NCI-H345 treated with DMSO at 0.1 percent for 48 hours (cell line): Measurements from ENCODE around the gene PLPPR1.

Experiments used
- DNase-seq: peaks from one replicate; lab custom pipeline; 2025; ENCODE audit not compliant: unreplicated experiment; lab: John Stamatoyannopoulos, UW

PLPPR1 gene

DNA sequence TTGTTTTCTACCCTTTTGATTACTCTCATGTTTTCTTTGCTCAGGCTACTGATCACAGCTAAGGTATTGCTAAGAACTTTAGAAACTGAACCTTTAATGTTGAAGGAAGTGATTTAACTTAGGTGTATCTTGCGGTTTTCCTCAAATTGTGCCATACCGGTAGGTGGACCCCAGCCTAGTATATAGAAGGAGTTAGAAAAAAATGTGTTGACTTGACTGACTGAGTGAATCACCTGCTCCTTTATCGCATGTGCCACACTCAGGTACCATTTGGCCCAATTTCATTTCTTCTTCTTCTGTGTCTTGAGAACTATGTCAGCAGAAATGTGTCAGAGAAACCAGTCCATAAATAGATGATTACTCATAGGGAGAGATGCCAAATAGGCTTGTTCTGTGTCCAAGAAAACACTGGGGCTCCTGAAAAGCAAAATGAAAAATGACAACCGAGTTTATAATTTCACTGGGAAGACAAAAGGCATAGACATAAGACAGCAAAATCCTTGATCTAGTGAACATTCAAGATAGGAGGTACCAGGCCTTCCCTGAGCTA lies 19.4 kb downstream of the PLPPR1 start:
- no peak for DNase-seq

DNA sequence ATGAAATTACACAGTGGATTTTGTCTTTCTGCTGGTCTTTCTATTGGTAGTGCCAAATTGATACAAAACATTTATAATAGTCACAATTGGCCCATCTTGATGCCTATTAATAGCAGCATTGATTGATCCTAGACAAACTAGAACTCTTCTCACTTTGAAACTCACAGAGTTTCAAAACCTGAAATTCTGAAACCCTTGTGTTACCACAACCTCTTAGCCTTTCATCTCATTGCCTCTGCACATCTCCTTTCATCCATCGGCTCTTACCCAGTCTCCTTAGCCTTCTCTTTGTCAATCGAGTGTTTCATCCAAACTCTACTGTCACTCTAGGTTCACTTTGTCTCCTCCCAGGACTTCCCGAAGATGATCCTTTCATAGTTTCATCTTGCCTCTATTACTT lies 22.1 kb downstream of the PLPPR1 start:
- no peak for DNase-seq

DNA sequence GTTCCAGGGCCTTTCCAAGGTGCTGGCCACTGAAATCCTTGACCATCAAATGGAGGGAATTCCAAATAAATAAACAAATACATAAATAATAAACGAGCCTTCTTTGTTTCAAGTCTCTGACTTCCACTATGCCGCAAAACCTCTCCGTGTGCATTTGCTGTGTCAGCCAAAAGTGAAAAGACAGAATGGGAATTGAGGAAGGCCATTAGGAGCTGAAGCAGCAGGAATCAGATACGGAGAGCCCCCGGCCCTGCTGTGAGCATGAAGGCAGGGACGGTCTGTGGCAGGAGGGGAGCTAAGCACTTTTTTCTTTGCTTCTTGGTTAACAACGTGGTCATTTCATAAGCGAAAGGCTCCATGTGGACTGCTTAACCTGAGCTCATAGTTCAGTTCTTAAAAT lies 26.1 kb downstream of the PLPPR1 start:
- no peak for DNase-seq

DNA sequence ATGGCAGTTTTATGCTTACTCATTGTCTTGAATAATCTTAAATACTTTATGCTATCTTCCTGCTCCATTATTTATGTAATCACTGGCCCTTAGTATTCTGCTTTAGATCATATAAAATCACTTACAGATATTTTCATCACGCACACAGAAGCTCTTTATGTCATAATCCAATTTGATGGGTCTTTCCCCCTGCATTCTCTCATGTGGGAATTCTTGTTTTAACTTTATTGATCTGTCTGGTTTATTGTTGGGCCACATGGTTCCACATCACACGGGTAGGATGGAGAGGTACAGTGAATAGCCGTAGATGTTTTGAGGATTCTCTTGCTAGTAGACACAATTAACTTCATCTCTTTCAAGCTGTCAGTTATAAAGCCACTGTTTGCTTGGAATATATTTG lies 27.0 kb downstream of the PLPPR1 start:
- DNase-seq: no peak

DNA sequence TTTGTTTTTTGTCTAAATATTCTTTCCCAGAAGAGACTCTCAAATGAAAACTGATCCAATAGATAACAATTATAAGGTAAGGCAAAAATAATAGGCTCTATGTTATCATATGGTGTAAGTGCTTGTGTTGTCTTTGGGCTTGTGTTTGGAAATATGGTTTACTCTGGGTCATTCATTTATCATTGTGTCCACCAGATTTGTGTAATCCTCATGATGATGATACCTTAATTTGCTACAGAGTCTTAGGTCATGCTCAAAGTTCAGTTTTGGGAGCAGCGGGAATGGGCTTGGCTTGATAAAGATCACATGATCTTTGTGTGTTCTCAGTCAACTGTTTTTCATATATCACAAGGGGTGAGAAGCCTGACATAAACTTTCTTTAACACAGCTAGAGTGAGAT lies 34.2 kb downstream of the PLPPR1 start:
- no peak for DNase-seq

DNA sequence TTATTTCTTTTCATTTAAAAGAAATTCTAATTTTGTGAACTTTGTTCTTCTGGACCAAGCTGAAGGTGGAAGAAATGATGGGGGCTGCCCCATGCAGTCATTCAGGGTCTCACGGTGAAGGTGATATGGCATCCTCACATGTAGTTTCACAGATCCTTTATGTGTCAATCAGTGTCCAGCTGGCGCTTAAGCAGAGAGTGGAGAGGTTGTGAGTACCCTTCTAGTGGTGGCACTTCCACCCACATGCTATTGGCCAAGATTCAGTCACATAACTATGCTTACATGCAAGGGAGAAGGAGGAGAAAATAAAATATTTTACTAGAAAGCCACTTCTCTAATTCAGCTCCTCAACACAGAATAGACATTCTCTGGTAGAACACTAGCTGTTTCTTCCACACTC lies 34.7 kb downstream of the PLPPR1 start:
- no peak for DNase-seq

DNA sequence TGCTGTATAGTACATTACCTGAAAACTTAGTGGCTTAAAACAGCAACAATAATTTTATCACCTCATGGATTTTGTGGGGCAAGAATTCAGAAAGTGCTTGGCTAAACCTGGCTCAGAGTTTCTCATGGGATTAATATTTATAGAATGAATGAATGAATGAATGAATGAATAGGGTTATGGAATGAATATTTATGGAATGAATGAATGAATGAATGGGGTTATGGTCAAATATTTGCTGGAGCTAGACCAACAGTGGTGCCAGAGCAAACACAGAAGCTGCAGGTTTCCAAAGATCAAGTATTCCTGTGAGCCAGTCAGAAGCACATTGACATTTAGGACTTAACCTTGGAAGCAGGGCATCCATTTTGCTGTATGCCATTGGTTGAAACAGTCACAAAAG lies 35.7 kb downstream of the PLPPR1 start:
- no peak for DNase-seq

DNA sequence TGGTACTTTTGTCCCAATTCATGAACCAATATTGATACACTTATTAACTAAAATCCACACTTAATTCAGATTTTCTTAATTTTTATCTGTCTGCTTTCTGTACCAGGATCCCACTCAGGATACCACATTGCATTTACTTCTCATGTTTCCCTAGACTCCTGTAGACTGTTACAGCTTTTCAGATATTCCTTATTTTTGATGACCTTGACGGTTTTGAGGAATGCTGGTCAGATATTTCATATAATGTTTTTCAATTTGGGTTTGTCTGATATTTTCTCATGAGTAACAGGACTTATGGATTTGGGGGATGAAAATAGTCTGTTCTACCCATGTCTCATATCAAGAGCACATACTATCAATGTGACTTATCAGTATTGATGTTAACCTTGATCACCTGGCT lies 37.4 kb downstream of the PLPPR1 start:
- DNase-seq: no peak

DNA sequence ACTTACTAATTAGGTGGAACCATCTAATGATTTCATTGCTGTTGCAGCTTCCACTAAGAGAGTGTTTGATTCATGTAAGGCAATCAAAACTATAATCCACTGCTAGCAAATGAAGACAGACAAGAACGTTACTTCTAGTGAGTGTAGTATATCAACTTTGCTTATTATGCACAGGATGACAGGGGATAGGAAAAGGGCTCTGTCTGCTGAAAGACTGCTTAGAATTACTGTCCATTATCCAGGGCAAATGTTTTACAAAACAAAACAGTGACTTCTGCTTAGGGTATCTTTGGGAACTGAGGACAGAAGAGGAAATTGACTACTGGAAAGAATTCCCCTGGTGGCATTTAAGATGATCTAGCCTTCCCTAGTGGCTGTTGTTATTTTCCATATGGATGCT lies 40.2 kb downstream of the PLPPR1 start:
- DNase-seq: no peak

DNA sequence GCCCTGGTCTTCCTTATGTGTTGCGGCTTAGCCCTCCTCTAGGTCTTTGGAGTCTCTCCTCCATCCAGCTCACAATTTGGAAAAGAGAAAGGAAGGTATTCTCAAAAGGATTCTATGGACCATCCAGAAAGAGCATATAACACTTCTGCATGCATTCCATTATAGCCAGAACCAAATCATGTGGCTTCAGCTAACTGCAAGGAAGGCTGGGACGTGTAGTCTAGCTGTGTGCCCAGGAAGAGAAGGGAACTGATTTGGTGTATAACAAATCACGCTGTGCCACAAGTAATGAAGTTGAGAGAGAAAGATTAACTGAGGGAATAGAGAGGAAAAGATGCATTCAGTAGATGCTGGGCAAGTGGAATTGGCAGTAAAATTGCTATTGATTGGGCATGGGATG lies 43.7 kb downstream of the PLPPR1 start:
- DNase-seq: no peak

DNA sequence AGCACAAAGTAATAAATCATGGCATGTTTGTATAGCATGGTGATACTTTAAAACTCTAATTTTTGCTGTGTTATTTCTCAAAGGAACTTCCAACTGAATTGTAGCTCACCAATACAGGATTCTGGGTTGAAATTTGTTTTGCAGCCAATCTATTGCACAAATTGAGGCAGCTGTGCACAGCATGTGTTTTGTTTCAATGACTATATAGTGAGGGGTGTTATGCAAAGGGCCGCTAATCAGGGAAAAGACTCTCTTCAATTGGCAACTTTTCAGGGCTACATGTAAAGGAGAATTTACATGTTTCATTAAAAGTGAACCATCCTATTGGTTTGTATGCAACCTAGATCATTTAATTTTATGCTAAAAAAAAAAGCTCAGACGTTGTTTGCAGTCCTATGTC lies 44.6 kb downstream of the PLPPR1 start:
- no peak for DNase-seq

DNA sequence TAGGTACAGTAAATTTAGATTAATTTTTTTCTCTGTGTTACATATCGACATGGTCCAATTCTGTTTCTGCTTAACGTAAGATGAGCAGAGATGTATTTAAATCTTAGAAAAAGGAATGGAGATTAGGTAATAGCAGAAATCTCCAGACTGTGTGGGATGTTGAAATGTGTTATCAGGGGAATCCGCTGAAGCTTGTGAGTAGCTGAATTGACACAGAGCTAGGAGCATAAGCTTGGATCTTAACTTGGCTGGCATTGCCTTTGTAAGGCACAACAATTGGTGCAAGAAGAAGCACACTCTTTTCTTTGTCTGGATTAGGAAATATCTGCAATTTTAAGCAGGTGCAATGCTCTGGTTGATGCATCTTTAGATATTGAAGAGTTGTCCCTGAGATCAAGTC lies 53.1 kb downstream of the PLPPR1 start:
- no peak for DNase-seq

DNA sequence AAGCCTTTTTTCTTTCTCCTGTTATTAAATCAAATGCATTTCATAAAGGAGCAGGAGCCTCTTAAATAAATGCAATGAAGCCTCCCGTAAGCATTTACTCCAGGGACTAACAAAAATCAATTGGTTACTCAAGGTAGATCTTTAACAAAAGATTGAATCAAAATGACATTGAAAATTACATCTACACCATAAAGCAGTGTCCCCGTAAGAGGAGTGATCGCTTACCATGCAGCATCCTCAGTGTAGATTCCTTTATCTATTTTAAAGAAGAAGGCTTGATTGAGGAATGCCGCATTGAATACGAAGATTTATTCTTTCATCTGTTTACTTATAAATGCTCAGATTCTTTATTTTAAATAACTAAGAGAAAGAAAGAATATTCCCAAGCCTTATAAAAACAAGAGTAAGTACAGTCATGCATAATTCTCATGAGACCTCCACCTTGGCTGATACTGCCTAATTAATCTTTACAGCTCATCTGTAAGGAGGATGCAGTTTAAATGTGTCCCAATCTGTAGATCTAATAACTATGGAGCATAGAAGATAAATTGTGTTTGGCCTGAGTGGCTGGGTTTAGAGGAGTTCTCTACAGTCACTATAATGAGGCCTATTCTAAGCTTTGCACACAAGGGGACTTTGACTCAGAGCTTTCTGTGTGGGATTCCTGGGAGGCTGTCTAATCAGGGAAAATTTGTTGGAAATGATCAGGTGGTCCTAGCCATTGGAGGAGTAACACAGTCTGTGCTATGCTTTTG lies 55.1 kb downstream of the PLPPR1 start:
- DNase-seq: no peak

DNA sequence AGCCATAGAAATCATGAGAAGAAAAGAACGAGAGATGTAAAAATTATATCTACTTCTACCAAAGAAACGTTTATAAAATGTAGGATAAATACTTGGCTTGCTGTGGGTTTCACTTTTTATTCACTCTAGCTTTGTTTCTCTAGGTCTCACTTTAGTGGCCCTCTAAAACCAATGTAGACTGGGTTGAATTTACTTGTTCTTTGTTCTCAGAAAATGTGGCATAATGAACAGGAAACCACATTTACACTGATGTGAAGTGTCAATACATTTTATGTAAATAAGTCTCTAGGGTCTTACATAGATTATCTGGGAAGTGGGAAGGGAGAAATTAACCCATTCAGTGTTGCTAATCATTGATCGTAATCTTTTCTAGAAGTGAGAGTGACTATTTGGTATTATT lies 58.9 kb downstream of the PLPPR1 start:
- DNase-seq: no peak

DNA sequence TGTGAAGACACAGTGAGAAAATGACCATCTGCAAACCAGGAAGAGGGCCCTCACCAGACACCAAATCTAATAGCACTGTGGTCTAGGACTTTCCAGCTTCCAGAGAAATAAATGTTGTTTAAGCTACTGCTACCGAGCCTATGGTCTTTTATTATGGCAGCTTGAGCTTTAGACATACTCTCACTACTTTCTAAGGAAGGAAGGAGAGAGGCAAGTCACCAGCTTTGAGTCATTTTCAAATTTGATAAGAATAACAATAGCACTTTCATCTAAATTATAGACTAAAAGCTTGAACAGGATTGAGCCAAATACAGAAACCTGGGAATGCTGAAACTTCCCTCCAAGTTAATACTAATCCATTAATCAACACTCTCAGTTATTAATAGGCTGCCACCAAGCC lies 64.4 kb downstream of the PLPPR1 start:
- DNase-seq: no peak

DNA sequence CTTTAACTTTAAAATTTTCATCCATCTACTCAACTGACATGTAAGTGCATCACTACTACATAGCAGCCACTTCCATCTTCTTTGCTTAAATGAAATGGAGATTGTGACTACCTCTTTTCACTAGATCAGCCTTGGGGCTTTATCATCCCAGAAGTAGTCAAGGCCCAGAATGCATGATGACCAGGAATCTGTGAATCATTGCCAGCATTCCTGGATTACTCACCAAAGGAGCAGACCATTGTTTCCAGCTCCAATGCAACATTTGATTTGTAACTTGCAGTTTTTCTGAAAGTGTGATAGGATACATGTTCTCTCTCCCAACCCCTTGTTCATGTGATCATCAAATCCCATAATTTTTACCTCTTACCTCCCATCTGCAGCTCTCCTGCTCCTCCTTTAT lies 65.1 kb downstream of the PLPPR1 start:
- no peak for DNase-seq

DNA sequence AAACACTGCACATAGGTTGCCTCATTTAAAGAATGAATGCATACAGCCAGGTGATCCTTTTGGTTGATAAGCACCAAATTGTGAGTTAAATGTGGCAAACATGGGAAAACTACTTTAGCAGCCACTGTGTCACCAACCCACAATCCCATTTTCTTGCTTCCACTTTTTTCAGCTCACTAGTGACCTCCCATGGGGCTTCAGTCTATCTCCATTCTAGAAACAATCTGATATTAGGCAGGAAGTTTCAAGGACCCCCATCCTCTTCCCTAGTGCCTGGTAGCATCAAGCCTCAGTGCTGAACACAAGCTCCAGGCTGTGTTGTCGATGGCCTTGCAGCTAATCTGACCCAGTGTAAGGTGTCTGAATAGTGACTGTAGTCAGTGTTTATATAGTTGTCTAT lies 66.2 kb downstream of the PLPPR1 start:
- DNase-seq: no peak

DNA sequence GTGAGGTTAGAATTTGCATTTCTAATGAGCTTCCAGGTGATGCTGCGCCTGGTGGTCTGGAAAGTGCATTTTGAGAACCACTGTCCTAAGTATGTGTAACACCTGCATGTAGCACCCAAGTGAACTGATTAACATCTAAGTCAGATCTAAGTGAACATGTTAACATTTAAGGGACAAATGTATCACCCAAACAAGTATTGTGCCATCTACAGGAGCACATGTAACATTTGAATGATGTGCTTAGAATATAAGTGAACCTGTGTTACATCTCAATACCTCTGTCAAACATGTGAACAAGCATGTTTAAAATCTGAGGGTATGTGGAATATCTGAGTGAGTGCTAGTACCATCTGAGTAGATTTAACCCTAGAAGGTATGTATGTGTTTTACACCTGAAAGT lies 68.7 kb downstream of the PLPPR1 start:
- no peak for DNase-seq

DNA sequence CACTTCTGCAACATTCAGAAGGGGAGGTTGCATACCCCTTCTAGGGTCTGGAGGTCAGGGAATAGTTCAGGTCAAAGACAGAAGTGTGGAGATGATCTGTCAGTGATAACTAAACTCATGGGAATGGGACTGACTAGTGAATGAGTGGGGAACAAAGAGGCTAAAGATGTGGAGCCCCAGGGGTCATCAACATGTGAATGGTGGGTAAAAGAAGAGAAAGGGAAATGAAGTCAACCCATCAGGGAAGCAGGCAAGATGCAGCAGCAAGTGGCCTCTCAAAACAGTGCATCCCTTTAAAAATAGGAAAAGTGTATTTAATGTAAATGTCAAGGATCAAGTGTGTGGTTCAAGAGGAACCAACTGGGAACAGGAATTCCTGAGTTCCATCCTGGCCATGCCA lies 69.9 kb downstream of the PLPPR1 start:
- DNase-seq: no peak

DNA sequence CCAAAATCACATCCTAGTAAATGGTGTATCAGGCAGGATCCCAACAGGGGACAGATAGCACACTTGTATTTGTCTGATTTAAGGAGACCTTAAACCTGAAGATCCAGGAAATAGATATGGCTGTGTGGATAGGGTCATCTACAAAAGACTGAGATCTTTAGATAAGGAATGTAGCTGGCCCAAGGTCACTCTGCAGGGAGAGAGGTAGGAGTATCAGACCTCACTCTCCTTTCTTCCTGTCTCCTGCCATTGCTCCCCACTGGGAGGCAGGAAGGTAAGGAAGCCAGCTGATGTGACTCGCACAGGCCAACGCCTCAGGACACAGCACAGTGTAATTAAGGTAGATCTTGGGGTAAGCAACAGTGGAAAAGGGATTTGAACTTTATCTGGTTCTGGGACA lies 85.8 kb downstream of the PLPPR1 start:
- DNase-seq: no peak

DNA sequence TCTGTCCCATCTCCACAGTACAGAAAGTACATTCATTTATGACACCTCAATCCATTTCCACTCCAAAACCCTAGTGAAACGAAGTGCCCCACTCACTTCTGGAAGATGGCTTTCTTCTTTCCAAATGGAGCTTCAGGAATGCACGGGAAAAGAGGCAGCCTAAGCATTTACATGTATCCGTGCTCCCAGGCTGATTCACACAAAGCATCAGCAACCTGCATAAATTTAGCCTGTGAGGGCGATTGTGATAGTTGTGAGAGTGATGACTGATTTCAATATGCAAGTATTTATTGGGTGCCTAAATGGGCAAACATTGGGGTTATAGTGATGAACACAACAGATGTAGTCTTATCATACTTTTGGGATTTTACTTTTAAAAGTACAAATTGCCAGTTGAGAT lies 86.6 kb downstream of the PLPPR1 start:
- DNase-seq: no peak

DNA sequence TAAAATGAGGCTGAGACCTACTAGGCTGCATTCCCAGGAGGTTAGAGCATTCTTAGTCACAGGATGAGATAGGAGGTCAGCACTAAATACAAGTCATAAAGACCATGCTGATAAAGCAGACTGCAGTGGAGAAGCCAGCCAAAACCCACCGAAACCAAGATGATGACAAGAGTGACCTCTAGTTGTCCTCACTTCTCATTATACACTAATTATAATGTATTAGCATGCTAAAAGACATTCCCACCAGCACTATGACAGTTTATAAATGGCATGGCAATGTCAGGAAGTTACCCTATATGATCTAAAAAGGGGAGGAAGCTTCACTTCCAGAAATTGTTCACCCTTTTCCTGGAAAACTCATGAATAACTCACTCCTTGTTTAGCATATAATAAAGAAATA lies 88.6 kb downstream of the PLPPR1 start:
- no peak for DNase-seq

DNA sequence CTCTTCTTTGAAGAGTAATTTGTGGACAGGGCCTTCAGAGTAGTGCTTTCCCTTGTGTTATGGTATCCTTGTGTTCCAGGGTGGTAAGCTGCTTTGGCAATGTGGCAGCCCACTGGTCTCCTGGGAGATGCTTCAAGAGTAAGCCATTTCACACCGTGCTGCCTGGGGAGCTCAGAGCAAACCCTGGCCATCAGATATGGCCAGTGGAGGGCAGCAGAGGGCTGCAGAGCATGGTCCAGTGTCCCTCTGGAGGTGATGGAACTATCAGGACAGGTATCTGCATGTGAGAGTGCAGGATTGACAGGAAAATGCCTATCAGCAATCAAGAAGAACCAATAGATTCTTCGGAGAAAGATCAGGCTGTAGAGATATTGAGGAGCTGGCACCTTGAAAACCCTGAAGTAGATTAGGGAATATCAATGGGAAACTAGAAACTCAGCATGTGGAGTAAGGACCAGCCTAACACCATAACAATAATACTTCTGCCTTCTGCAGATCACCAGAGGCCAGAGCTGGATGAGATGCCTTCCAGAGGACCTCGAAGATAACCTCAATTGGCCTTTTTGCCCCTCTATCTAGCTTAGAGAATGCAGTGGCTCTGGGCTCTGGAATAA lies 90.8 kb downstream of the PLPPR1 start:
- peak; percentile 64 for DNase-seq
